HEK293T (cell line): ENCODE measurements around the gene SPEF2.

Experiments used
- CTCF ChIA-PET: fragments of 350-600 bp; formaldehyde crosslinking; extraction: SDS; loops from one replicate; lab custom pipeline; 2021; ENCODE audit warnings: antibody characterized with exemption, inconsistent platforms; lab: Yijun Ruan, JAX
- POLR2A ChIA-PET: fragments of 350-600 bp; formaldehyde crosslinking; extraction: SDS; loops from one replicate; lab custom pipeline; 2020; ENCODE audit warnings: antibody characterized with exemption, inconsistent platforms; lab: Yijun Ruan, JAX
- DNase-seq: peaks from one replicate; pipeline ENCODE4 v3.0.0; 2012; ENCODE audit warnings: mixed read lengths; ENCODE audit errors: extremely low spot score
- ARNT ChIP-seq: fragments of 450-650 bp; IDR thresholded peaks from 2 replicates; pipeline ENCODE4 v1.6.1; 2017; ENCODE audit warnings: mild to moderate bottlenecking
- BHLHE40 ChIP-seq: fragments of 450-650 bp; IDR thresholded peaks from 2 replicates; pipeline ENCODE4 v1.6.1; 2016; ENCODE audit warnings: mild to moderate bottlenecking, moderate library complexity, borderline replicate concordance
- CTBP1 ChIP-seq: fragments of 450-650 bp; IDR thresholded peaks from 2 replicates; pipeline ENCODE4 v1.6.1; 2016; ENCODE audit warnings: borderline replicate concordance
- ELF4 ChIP-seq: fragments of 450-650 bp; IDR thresholded peaks from 2 replicates; pipeline ENCODE4 v1.6.1; 2017; ENCODE audit warnings: antibody characterized with exemption
- FOXA1 ChIP-seq: fragments of 450-650 bp; IDR thresholded peaks from 2 replicates; pipeline ENCODE4 v1.6.1; 2016; ENCODE audit warnings: mild to moderate bottlenecking
- FOXK2 ChIP-seq: fragments of 450-650 bp; IDR thresholded peaks from 2 replicates; pipeline ENCODE4 v1.6.1; 2016; ENCODE audit warnings: mild to moderate bottlenecking
- FOXM1 ChIP-seq: fragments of 450-650 bp; IDR thresholded peaks from 2 replicates; pipeline ENCODE4 v1.6.1; 2017; ENCODE audit warnings: mild to moderate bottlenecking, borderline replicate concordance
- HDGF ChIP-seq: fragments of 450-650 bp; IDR thresholded peaks from 2 replicates; pipeline ENCODE4 v1.6.1; 2017; ENCODE audit warnings: antibody characterized with exemption, borderline replicate concordance
- L3MBTL2 ChIP-seq: fragments of 450-650 bp; conservative IDR thresholded peaks from 2 replicates; pipeline ENCODE4 v1.6.1; 2016; ENCODE audit warnings: mild to moderate bottlenecking
- LEF1 ChIP-seq: fragments of 450-650 bp; IDR thresholded peaks from 2 replicates; pipeline ENCODE4 v1.6.1; 2017; ENCODE audit warnings: mild to moderate bottlenecking, borderline replicate concordance
- NFRKB ChIP-seq: fragments of 450-650 bp; IDR thresholded peaks from 2 replicates; pipeline ENCODE4 v1.6.1; 2016; ENCODE audit warnings: mild to moderate bottlenecking, moderate library complexity
- PKNOX1 ChIP-seq: fragments of 450-650 bp; IDR thresholded peaks from 2 replicates; pipeline ENCODE4 v1.6.1; 2016
- SP1 ChIP-seq: fragments of 450-650 bp; IDR thresholded peaks from 2 replicates; pipeline ENCODE4 v1.6.1; 2017
- SUZ12 ChIP-seq: fragments of 450-650 bp; IDR thresholded peaks from 2 replicates; pipeline ENCODE4 v1.6.1; 2016; ENCODE audit warnings: mild to moderate bottlenecking
- TARDBP ChIP-seq: fragments of 450-650 bp; IDR thresholded peaks from 2 replicates; pipeline ENCODE4 v1.6.1; 2016
- ZNF384 ChIP-seq: fragments of 450-650 bp; IDR thresholded peaks from 2 replicates; pipeline ENCODE4 v1.6.1; 2016

SPEF2 gene

GRCh38 chr5:35735718-35736117 lies 118.1 kb downstream of the SPEF2 start:
- TF ChIP-seq L3MBTL2: no peak
- TF ChIP-seq TARDBP: no peak
- TF ChIP-seq FOXA1: no peak
- no peak for TF ChIP-seq BHLHE40
- TF ChIP-seq ARNT: no peak
- no peak for TF ChIP-seq SUZ12
- no peak for TF ChIP-seq FOXK2
- no peak for TF ChIP-seq ZNF384
- no peak for TF ChIP-seq LEF1
- no peak for TF ChIP-seq SP1
- TF ChIP-seq HDGF: no peak
- ChIA-PET POLR2A (no interaction called here), CTCF (no interaction called here)
- no peak for DNase-seq

- ChIA-PET CTCF (no interaction called here), POLR2A (no interaction called here)
- no peak for DNase-seq
- TF ChIP-seq FOXA1 (no peak), PKNOX1 (no peak), BHLHE40 (no peak), ELF4 (no peak), HDGF (no peak), SP1 (no peak), LEF1 (no peak), NFRKB (no peak), FOXK2 (no peak), ZNF384 (no peak), CTBP1 (no peak), L3MBTL2 (no peak), FOXM1 (no peak), ARNT (no peak), TARDBP (no peak), SUZ12 (no peak)
Measured at GRCh38 chr5:35736280-35736679, 118.6 kb downstream of the SPEF2 start.

- POLR2A ChIA-PET: no interaction called here
- DNase-seq: no peak
- CTCF ChIA-PET: no interaction called here
- TF ChIP-seq NFRKB (no peak), FOXA1 (no peak), LEF1 (no peak), PKNOX1 (no peak), BHLHE40 (no peak), HDGF (no peak), ELF4 (no peak), FOXM1 (no peak), ARNT (no peak), CTBP1 (no peak), SUZ12 (no peak), SP1 (no peak), FOXK2 (no peak), ZNF384 (no peak), L3MBTL2 (no peak)
Measured at GRCh38 chr5:35741126-35741716, 123.6 kb downstream of the SPEF2 start.

GRCh38 chr5:35741971-35742370 lies 124.3 kb downstream of the SPEF2 start:
- ChIA-PET CTCF (no interaction called here), POLR2A (no interaction called here)
- TF ChIP-seq FOXA1 (no peak), FOXK2 (no peak), HDGF (no peak), ZNF384 (no peak), FOXM1 (no peak), SP1 (no peak), BHLHE40 (no peak), NFRKB (no peak), ELF4 (no peak), LEF1 (no peak), ARNT (no peak)
- DNase-seq: no peak

GRCh38 chr5:35743644-35744043 lies 126.0 kb downstream of the SPEF2 start:
- TF ChIP-seq FOXM1 (no peak), HDGF (no peak), ZNF384 (no peak), BHLHE40 (no peak)
- CTCF ChIA-PET: no interaction called here
- POLR2A ChIA-PET: no interaction called here
- no peak for DNase-seq

- POLR2A ChIA-PET: no interaction called here
- CTCF ChIA-PET: no interaction called here
- no peak for TF ChIP-seq PKNOX1
- TF ChIP-seq LEF1: no peak
- no peak for TF ChIP-seq HDGF
- TF ChIP-seq TARDBP: no peak
- no peak for TF ChIP-seq NFRKB
- no peak for TF ChIP-seq ARNT
- no peak for DNase-seq
Measured at GRCh38 chr5:35745193-35745592, 127.5 kb downstream of the SPEF2 start.

- POLR2A ChIA-PET: no interaction called here
- CTCF ChIA-PET: no interaction called here
- DNase-seq: no peak
- TF ChIP-seq HDGF: no peak
- no peak for TF ChIP-seq L3MBTL2
- no peak for TF ChIP-seq NFRKB
- no peak for TF ChIP-seq PKNOX1
- TF ChIP-seq CTBP1: no peak
Measured at GRCh38 chr5:35745660-35746059, 128.0 kb downstream of the SPEF2 start.
